ENCODE results near the gene TMEM87B.
"Not testable (repeated sequence)": the region's sequence is repeated elsewhere in the genome, so short reads cannot be mapped to it uniquely, and the experiment has no call there.

Gene TMEM87B

DNA sequence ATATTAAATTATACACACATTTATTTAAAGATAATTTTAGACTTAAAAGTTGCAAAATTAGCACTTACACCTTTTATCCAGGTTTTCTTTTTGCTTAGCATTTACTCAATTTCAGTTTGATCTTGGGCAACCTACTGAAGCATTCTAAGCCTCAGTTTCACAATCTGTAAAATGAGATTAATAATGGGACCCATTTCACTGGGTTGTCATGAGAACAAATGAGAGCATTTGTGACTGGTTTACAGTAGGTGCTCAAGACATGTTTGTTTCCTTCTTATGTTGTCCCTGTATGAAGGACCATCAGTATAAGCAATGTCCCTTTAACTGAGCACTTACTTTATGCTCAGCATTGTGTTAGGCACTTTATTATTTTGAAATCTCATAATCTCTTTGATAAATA, 78.3 kb downstream of the TMEM87B start:
- DNase-seq (ENCODE audit: low read depth, low spot score): no peak
- H3K27me3 ChIP-seq (ENCODE audit: insufficient read depth, insufficient read length): peaks cover 27% of the 10 kb centered on the region
- TF ChIP-seq SUZ12 (IDR thresholded peaks at IDR 0.05; ENCODE audit: extremely low read depth, insufficient read depth, insufficient read length) (no peak), ZNF274 (IDR thresholded peaks at IDR 0.05; ENCODE audit: low read depth, low read length) (no peak), YY1 (IDR thresholded peaks at IDR 0.05; ENCODE audit: insufficient read depth, insufficient read length) (no peak)
- no peak overlapping the region for H3K9ac ChIP-seq (ENCODE audit: insufficient read length, low read depth)
- H3K36me3 ChIP-seq (ENCODE audit: insufficient read depth, insufficient read length, low read length): no peaks in the 10 kb centered on the region
- no peaks in the 10 kb centered on the region for H3K4me1 ChIP-seq (ENCODE audit: insufficient read depth, insufficient read length)
- H3K9me3 ChIP-seq (ENCODE audit: insufficient read depth, low read length): peaks cover 15% of the 10 kb centered on the region; the same call in 1 of the 2 replicates
- no peak overlapping the region for H3K4me3 ChIP-seq (ENCODE audit: insufficient read length, low read depth)

- H3K9ac ChIP-seq (ENCODE audit: insufficient read length, low read depth): no peak overlapping the region
- peaks cover 12% of the 10 kb centered on the region; the same call in 1 of the 2 replicates for H3K9me3 ChIP-seq (ENCODE audit: insufficient read depth, low read length)
- no peak for TF ChIP-seq SUZ12 (IDR thresholded peaks at IDR 0.05; ENCODE audit: extremely low read depth, insufficient read depth, insufficient read length)
- no peak for TF ChIP-seq YY1 (IDR thresholded peaks at IDR 0.05; ENCODE audit: insufficient read depth, insufficient read length)
- TF ChIP-seq ZNF274 (IDR thresholded peaks at IDR 0.05; ENCODE audit: low read depth, low read length): no peak
- no peak for DNase-seq (ENCODE audit: low read depth, low spot score)
- peaks cover 35% of the 10 kb centered on the region for H3K27me3 ChIP-seq (ENCODE audit: insufficient read depth, insufficient read length)
- no peaks in the 10 kb centered on the region for H3K36me3 ChIP-seq (ENCODE audit: insufficient read depth, insufficient read length, low read length)
- no peak overlapping the region for H3K4me3 ChIP-seq (ENCODE audit: insufficient read length, low read depth)
- H3K4me1 ChIP-seq (ENCODE audit: insufficient read depth, insufficient read length): no peaks in the 10 kb centered on the region
Measured at GRCh38 chr2:112134120-112134519, 79.1 kb downstream of the TMEM87B start.

GRCh38 chr2:112136096-112136495, 81.0 kb downstream of the TMEM87B start:
- Histone ChIP-seq H3K4me1 (ENCODE audit: insufficient read depth, insufficient read length) (no peaks in the 10 kb centered on the region), H3K27me3 (ENCODE audit: insufficient read depth, insufficient read length) (peaks cover 52% of the 10 kb centered on the region), H3K9me3 (ENCODE audit: insufficient read depth, low read length) (peaks cover 12% of the 10 kb centered on the region; the same call in 1 of the 2 replicates), H3K4me3 (ENCODE audit: insufficient read length, low read depth) (no peak overlapping the region), H3K36me3 (ENCODE audit: insufficient read depth, insufficient read length, low read length) (no peaks in the 10 kb centered on the region), H3K9ac (ENCODE audit: insufficient read length, low read depth) (no peak overlapping the region)
- DNase-seq (ENCODE audit: low read depth, low spot score): no peak
- TF ChIP-seq SUZ12 (IDR thresholded peaks at IDR 0.05; ENCODE audit: extremely low read depth, insufficient read depth, insufficient read length) (no peak), YY1 (IDR thresholded peaks at IDR 0.05; ENCODE audit: insufficient read depth, insufficient read length) (no peak), ZNF274 (IDR thresholded peaks at IDR 0.05; ENCODE audit: low read depth, low read length) (no peak)

DNA sequence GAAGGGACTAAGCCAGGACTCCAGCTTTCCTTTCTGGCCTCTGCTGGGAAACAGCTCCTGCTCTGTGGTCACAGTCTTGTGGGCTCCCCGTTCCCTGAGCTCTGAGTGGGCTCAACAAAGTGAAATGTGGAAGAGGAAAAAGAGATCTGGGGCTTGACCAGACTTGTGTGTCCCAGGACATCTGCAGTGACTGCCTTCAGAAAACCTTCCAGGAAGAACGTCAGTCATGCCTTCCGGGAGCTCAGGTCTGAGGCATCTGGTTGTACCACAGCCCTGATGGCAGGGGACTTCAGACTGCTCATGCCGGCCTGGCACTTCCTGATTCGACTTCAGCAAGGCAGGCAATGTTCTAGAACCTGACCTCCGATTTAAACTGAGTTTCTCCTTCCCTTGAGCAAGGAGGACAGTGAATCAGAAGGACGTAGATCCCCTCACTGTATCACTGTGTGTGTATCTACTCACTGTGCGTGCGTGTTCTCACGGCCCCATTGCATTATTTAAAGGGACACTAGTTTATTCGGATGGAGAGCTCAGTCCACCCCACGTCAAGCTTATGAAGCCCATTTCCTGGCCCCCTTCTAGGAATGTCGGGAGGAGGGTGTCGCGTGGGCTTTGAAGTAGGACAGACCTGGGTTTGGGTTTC, 82.6 kb downstream of the TMEM87B start:
- Histone ChIP-seq H3K9me3 (ENCODE audit: insufficient read depth, low read length) (peaks cover 10% of the 10 kb centered on the region; the same call in 1 of the 2 replicates), H3K4me3 (ENCODE audit: insufficient read length, low read depth) (peak overlapping the region; percentile 59), H3K36me3 (ENCODE audit: insufficient read depth, insufficient read length, low read length) (no peaks in the 10 kb centered on the region), H3K27me3 (ENCODE audit: insufficient read depth, insufficient read length) (peaks cover 66% of the 10 kb centered on the region), H3K4me1 (ENCODE audit: insufficient read depth, insufficient read length) (no peaks in the 10 kb centered on the region), H3K9ac (ENCODE audit: insufficient read length, low read depth) (peak overlapping the region; percentile 29)
- TF ChIP-seq YY1 (IDR thresholded peaks at IDR 0.05; ENCODE audit: insufficient read depth, insufficient read length) (no peak), SUZ12 (IDR thresholded peaks at IDR 0.05; ENCODE audit: extremely low read depth, insufficient read depth, insufficient read length) (peak; percentile 61), ZNF274 (IDR thresholded peaks at IDR 0.05; ENCODE audit: low read depth, low read length) (no peak)
- DNase-seq (ENCODE audit: low read depth, low spot score): no peak

DNA sequence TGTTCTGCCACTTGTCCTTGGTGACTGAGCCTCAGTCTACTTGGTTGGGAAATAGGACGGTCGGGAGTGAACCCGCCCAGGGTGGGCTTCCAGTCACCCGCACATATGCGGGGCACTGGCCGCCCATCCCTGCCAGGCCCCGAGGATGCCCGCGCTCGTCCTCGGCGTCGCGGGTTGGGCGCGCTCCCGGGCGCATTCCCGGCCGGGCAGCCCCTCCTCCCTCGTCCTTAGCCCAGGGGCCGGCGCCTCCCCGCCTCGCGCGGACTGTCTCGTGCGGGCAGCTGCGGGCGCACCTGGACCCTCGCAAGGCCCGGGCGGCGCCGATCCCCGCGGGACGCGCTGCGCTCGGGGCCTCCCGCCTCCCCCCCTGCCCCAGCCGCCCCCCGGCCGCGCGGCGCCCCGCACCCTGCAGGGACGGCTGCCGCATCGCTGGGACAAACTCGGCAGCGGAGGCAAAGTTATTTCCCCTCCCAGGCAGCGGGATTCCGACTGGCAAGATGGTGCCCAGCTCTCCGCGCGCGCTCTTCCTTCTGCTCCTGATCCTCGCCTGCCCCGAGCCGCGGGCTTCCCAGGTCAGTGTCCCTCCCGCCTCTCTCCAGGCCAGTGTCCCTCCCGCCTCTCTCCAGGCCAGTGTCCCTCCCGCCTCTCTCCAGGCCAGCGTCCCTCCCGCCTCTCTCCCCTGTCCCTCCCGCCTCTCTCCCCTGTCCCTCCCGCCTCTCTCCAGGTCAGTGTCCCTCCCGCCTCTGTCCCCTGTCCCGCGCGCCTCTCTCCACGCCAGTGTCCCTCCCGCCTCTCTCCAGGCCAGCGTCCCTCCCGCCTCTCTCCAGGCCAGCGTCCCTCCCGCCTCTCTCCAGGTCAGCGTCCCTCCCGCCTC, 83.3 kb downstream of the TMEM87B start, which contains the start of gene FBLN7:
Gene FBLN7 (plus strand): TSS at position 227 of the 874 bp plus-strand sequence. CDS start 271 bp downstream, at position 498.
- no peaks in the 10 kb centered on the region for H3K4me1 ChIP-seq (ENCODE audit: insufficient read depth, insufficient read length)
- H3K9ac ChIP-seq (ENCODE audit: insufficient read length, low read depth): peak within 1 kb of the TSS; percentile 32
- TF ChIP-seq YY1 (IDR thresholded peaks at IDR 0.05; ENCODE audit: insufficient read depth, insufficient read length): no peak
- no peaks in the 10 kb centered on the region for H3K36me3 ChIP-seq (ENCODE audit: insufficient read depth, insufficient read length, low read length)
- DNase-seq (ENCODE audit: low read depth, low spot score): no peak
- peak within 1 kb of the TSS; percentile 59 for H3K4me3 ChIP-seq (ENCODE audit: insufficient read length, low read depth)
- H3K27me3 ChIP-seq (ENCODE audit: insufficient read depth, insufficient read length): peaks cover 72% of the 10 kb centered on the region
- peaks cover 2% of the 10 kb centered on the region; the same call in 1 of the 2 replicates for H3K9me3 ChIP-seq (ENCODE audit: insufficient read depth, low read length)

DNA sequence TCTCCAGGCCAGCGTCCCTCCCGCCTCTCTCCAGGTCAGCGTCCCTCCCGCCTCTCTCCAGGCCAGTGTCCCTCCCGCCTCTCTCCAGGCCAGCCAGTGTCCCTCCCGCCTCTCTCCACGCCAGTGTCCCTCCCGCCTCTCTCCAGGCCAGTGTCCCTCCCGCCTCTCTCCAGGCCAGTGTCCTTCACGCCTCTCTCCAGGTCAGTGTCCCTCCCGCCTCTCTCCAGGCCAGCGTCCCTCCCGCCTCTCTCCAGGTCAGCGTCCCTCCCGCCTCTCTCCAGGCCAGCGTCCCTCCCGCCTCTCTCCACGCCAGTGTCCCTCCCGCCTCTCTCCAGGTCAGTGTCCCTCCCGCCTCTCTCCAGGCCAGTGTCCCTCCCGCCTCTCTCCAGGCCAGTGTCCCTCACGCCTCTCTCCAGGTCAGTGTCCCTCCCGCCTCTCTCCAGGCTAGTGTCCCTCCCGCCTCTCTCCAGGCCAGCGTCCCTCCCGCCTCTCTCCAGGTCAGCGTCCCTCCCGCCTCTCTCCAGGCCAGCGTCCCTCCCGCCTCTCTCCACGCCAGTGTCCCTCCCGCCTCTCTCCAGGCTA, 84.1 kb downstream of the TMEM87B start:
- H3K4me1 ChIP-seq (ENCODE audit: insufficient read depth, insufficient read length); DNase-seq (ENCODE audit: low read depth, low spot score); H3K9me3 ChIP-seq (ENCODE audit: insufficient read depth, low read length); H3K36me3 ChIP-seq (ENCODE audit: insufficient read depth, insufficient read length, low read length); H3K9ac ChIP-seq (ENCODE audit: insufficient read length, low read depth): not testable (repeated sequence)
- peaks cover 72% of the 10 kb centered on the region for H3K27me3 ChIP-seq (ENCODE audit: insufficient read depth, insufficient read length)
- H3K4me3 ChIP-seq (ENCODE audit: insufficient read length, low read depth): peak overlapping the region; percentile 59

DNA sequence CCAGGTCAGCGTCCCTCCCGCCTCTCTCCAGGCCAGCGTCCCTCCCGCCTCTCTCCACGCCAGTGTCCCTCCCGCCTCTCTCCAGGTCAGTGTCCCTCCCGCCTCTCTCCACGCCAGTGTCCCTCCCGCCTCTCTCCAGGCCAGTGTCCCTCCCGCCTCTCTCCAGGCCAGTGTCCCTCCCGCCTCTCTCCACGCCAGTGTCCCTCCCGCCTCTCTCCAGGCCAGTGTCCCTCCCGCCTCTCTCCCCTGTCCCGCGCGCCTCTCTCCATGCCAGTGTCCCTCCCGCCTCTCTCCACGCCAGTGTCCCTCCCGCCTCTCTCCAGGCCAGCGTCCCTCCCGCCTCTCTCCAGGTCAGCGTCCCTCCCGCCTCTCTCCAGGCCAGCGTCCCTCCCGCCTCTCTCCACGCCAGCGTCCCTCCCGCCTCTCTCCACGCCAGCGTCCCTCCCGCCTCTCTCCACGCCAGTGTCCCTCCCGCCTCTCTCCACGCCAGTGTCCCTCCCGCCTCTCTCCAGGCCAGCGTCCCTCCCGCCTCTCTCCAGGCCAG, 84.7 kb downstream of the TMEM87B start:
- H3K36me3 ChIP-seq (ENCODE audit: insufficient read depth, insufficient read length, low read length); H3K4me3 ChIP-seq (ENCODE audit: insufficient read length, low read depth); H3K9ac ChIP-seq (ENCODE audit: insufficient read length, low read depth); H3K4me1 ChIP-seq (ENCODE audit: insufficient read depth, insufficient read length); DNase-seq (ENCODE audit: low read depth, low spot score); H3K9me3 ChIP-seq (ENCODE audit: insufficient read depth, low read length): not testable (repeated sequence)
- peaks cover 72% of the 10 kb centered on the region for H3K27me3 ChIP-seq (ENCODE audit: insufficient read depth, insufficient read length)
